Activated naive CD8-positive, alpha-beta T cell treated with anti-CD3 and anti-CD28 coated beads, Interleukin-2, amount 10 ng/mL, durations not matched to agents 7 days and 5 days (primary cell): ENCODE measurements around the gene AGAP2. TPM values are rescaled to one million over a fixed set of nuclear protein-coding genes. Genes with fewer than 3 reads are reported as not detected.
"Not testable (repeated sequence)": the region's sequence is repeated elsewhere in the genome, so short reads cannot be mapped to it uniquely, and the experiment has no call there.

Source experiments
- ATAC-seq: fragments of 150-1000 bp; cut with Tn5 transposase; one replicate; pipeline ENCODE4 v1.10.0; 2021; ENCODE audit warnings: low read depth, moderate library complexity
- POLR2A ChIA-PET: fragments of 350-600 bp; sonication (Branson Sonifier 250); formaldehyde crosslinking; loops from one replicate; lab custom pipeline; 2021; ENCODE audit warnings: antibody characterized with exemption; lab: Charles Lee
- DNase-seq: peaks from one replicate; pipeline ENCODE4 v3.0.0; 2021
- H3K27ac Mint-ChIP-seq: one replicate; pipeline ENCODE4 v1.8.0; 2022; ENCODE audit warnings: mild to moderate bottlenecking, mixed read lengths
- H3K27me3 Mint-ChIP-seq: one replicate; pipeline ENCODE4 v1.8.0; 2022; ENCODE audit warnings: mild to moderate bottlenecking, moderate library complexity, mixed read lengths
- H3K36me3 Mint-ChIP-seq: one replicate; pipeline ENCODE4 v1.8.0; 2021; ENCODE audit warnings: mild to moderate bottlenecking, mixed read lengths
- H3K4me1 Mint-ChIP-seq: one replicate; pipeline ENCODE4 v1.8.0; 2021; ENCODE audit warnings: mixed read lengths
- H3K4me3 Mint-ChIP-seq: one replicate; pipeline ENCODE4 v1.8.0; 2022; ENCODE audit warnings: mild to moderate bottlenecking, moderate library complexity, mixed read lengths
- H3K9me3 Mint-ChIP-seq: one replicate; pipeline ENCODE4 v1.8.0; 2021; ENCODE audit warnings: mixed read lengths
- total RNA-seq, 2 experiments: library from RNA; stranded (reverse); gene quantifications; one replicate each; pipeline ENCODE4 v1.2.3, GENCODE V29; 2021

The AGAP2 gene
- total RNA-seq, 2 experiments from 2014 or later, result 68.3 to 71.6 TPM

GRCh38 chr12:57775563-57776246 lies 37.2 kb upstream of the AGAP2 start:
- no peaks in the 10 kb centered on the region for H3K27me3 Mint-ChIP-seq
- DNase-seq (no peak), ATAC-seq (no peak)
- peaks cover 8% of the 10 kb centered on the region for H3K36me3 Mint-ChIP-seq
- H3K4me3 Mint-ChIP-seq, result no peak overlapping the region
- H3K9me3 Mint-ChIP-seq, result no peaks in the 10 kb centered on the region
- POLR2A ChIA-PET, result interaction anchor here (0.7 to 1.1 kb wide), 2 partner anchors 7 to 26 kb away, joined by 3 read pairs; partner anchors contain the start of gene TSFM
- H3K4me1 Mint-ChIP-seq, result peaks cover 24% of the 10 kb centered on the region
- H3K27ac Mint-ChIP-seq, result no peak overlapping the region

- H3K4me1 Mint-ChIP-seq, result peaks cover 20% of the 10 kb centered on the region
- peaks cover 8% of the 10 kb centered on the region for H3K36me3 Mint-ChIP-seq
- ATAC-seq (no peak), DNase-seq (no peak)
- no peak overlapping the region for H3K4me3 Mint-ChIP-seq
- no peaks in the 10 kb centered on the region for H3K27me3 Mint-ChIP-seq
- POLR2A ChIA-PET, result interaction anchor here (0.7 to 1.1 kb wide), 3 partner anchors 8 to 64 kb away, joined by 3 to 6 read pairs (median 3); partner anchors contain the start of gene TSFM
- H3K27ac Mint-ChIP-seq, result no peak overlapping the region
- H3K9me3 Mint-ChIP-seq, result no peaks in the 10 kb centered on the region
Measured at GRCh38 chr12:57775044-57775443, 36.5 kb upstream of the AGAP2 start.

- POLR2A ChIA-PET, result interaction anchor here (0.7 to 1.1 kb wide), 3 partner anchors 8 to 64 kb away, joined by 3 to 6 read pairs (median 3); partner anchors contain the start of gene TSFM
- H3K27ac Mint-ChIP-seq, result not testable (repeated sequence)
Measured at GRCh38 chr12:57774634-57775033, 36.1 kb upstream of the AGAP2 start.

GRCh38 chr12:57772429-57773322 lies 34.1 kb upstream of the AGAP2 start, which contains the start of gene EEF1AKMT3:
Gene EEF1AKMT3 (plus strand): TSS chr12:57772614. CDS start chr12:57772725, 111 bp downstream.
- peak; percentile 38 for ATAC-seq
- peak within 1 kb of the TSS; percentile 96 for H3K4me3 Mint-ChIP-seq
- peaks cover 14% of the 10 kb centered on the region for H3K4me1 Mint-ChIP-seq
- peak within 1 kb of the TSS; percentile 96 for H3K27ac Mint-ChIP-seq
- H3K9me3 Mint-ChIP-seq, result no peaks in the 10 kb centered on the region
- peaks cover 7% of the 10 kb centered on the region for H3K36me3 Mint-ChIP-seq
- H3K27me3 Mint-ChIP-seq, result no peaks in the 10 kb centered on the region
- POLR2A ChIA-PET, result interaction anchor here (0.9 to 1.9 kb wide), 6 partner anchors 9 to 73 kb away, joined by 3 to 29 read pairs (median 6); partner anchors contain the start of genes CDK4, CTDSP2 and TSFM
- peak; percentile 60 for DNase-seq

More at GRCh38 chr12:57774634-57775033, 36.1 kb upstream of the AGAP2 start:
- not testable (repeated sequence) for H3K4me3 Mint-ChIP-seq, H3K36me3 Mint-ChIP-seq, H3K9me3 Mint-ChIP-seq, DNase-seq, ATAC-seq, H3K27me3 Mint-ChIP-seq
- H3K4me1 Mint-ChIP-seq, result peaks cover 17% of the 10 kb centered on the region

GRCh38 chr12:57771873-57772428 lies 33.4 kb upstream of the AGAP2 start, which contains the start of gene METTL1:
Gene METTL1 (minus strand): TSS chr12:57772105. CDS start chr12:57772083, 22 bp downstream.
- POLR2A ChIA-PET, result interaction anchor here (0.9 to 1.9 kb wide), 6 partner anchors 10 to 74 kb away, joined by 3 to 29 read pairs (median 6); partner anchors contain the start of genes CDK4, CTDSP2 and TSFM
- H3K36me3 Mint-ChIP-seq, result peaks cover 7% of the 10 kb centered on the region
- peaks cover 14% of the 10 kb centered on the region for H3K4me1 Mint-ChIP-seq
- peak within 1 kb of the TSS; percentile 96 for H3K4me3 Mint-ChIP-seq
- DNase-seq, result peak; percentile 87
- H3K9me3 Mint-ChIP-seq, result no peaks in the 10 kb centered on the region
- ATAC-seq, result peak; percentile 90
- H3K27me3 Mint-ChIP-seq, result no peaks in the 10 kb centered on the region
- H3K27ac Mint-ChIP-seq, result peak within 1 kb of the TSS; percentile 96

GRCh38 chr12:57771236-57771872 lies 32.8 kb upstream of the AGAP2 start:
- POLR2A ChIA-PET, result interaction anchor here (0.9 to 1.9 kb wide), 4 partner anchors 11 to 75 kb away, joined by 4 to 29 read pairs (median 6); partner anchors contain the start of genes CTDSP2 and TSFM
- Mint-ChIP-seq H3K4me1 (peaks cover 20% of the 10 kb centered on the region), H3K36me3 (peaks cover 7% of the 10 kb centered on the region), H3K4me3 (peak overlapping the region; percentile 96), H3K9me3 (no peaks in the 10 kb centered on the region), H3K27me3 (peaks cover 4% of the 10 kb centered on the region), H3K27ac (peak overlapping the region; percentile 96)
- ATAC-seq (peak; percentile 63), DNase-seq (no peak)

GRCh38 chr12:57770734-57771133 lies 32.2 kb upstream of the AGAP2 start:
- H3K4me3 Mint-ChIP-seq, result no peak overlapping the region
- no peak overlapping the region for H3K27ac Mint-ChIP-seq
- POLR2A ChIA-PET, result no interaction called here
- peaks cover 6% of the 10 kb centered on the region for H3K27me3 Mint-ChIP-seq
- H3K9me3 Mint-ChIP-seq, result no peaks in the 10 kb centered on the region
- ATAC-seq (no peak), DNase-seq (no peak)
- peaks cover 6% of the 10 kb centered on the region for H3K36me3 Mint-ChIP-seq
- peaks cover 21% of the 10 kb centered on the region for H3K4me1 Mint-ChIP-seq

- POLR2A ChIA-PET, result no interaction called here
- no peak overlapping the region for H3K4me3 Mint-ChIP-seq
- H3K9me3 Mint-ChIP-seq, result no peaks in the 10 kb centered on the region
Measured at GRCh38 chr12:57769594-57769993, 31.1 kb upstream of the AGAP2 start.

GRCh38 chr12:57767876-57768275 lies 29.3 kb upstream of the AGAP2 start:
- H3K36me3 Mint-ChIP-seq, result peaks cover 7% of the 10 kb centered on the region
- ATAC-seq, result no peak
- peaks cover 27% of the 10 kb centered on the region for H3K4me1 Mint-ChIP-seq
- no peaks in the 10 kb centered on the region for H3K9me3 Mint-ChIP-seq
- H3K27ac Mint-ChIP-seq, result no peak overlapping the region
- no peak overlapping the region for H3K4me3 Mint-ChIP-seq
- POLR2A ChIA-PET, result interaction anchor here (1.5 to 4.3 kb wide), 3 partner anchors 11 to 27 kb away, joined by 3 to 20 read pairs (median 5); partner anchors contain the start of gene MARCHF9
- no peak for DNase-seq
- peaks cover 11% of the 10 kb centered on the region for H3K27me3 Mint-ChIP-seq

More at GRCh38 chr12:57769594-57769993, 31.1 kb upstream of the AGAP2 start:
- H3K36me3 Mint-ChIP-seq, result peaks cover 4% of the 10 kb centered on the region
- H3K27me3 Mint-ChIP-seq, result peaks cover 10% of the 10 kb centered on the region
- DNase-seq (no peak), ATAC-seq (no peak)
- H3K27ac Mint-ChIP-seq, result no peak overlapping the region
- H3K4me1 Mint-ChIP-seq, result peaks cover 24% of the 10 kb centered on the region

- Mint-ChIP-seq H3K27me3 (peaks cover 11% of the 10 kb centered on the region), H3K4me3 (no peak overlapping the region), H3K36me3 (peaks cover 7% of the 10 kb centered on the region), H3K4me1 (peaks cover 26% of the 10 kb centered on the region), H3K27ac (no peak overlapping the region), H3K9me3 (no peaks in the 10 kb centered on the region)
- DNase-seq, result no peak
- no peak for ATAC-seq
- POLR2A ChIA-PET, result interaction anchor here (1.5 to 4.3 kb wide), 3 partner anchors 11 to 26 kb away, joined by 3 to 20 read pairs (median 5); partner anchors contain the start of gene MARCHF9
Measured at GRCh38 chr12:57767305-57767698, 28.8 kb upstream of the AGAP2 start.

- POLR2A ChIA-PET, result interaction anchor here (1.5 to 4.3 kb wide), 4 partner anchors 10 to 25 kb away, joined by 3 to 20 read pairs (median 4); partner anchors contain the start of gene MARCHF9
- DNase-seq, result no peak
- H3K36me3 Mint-ChIP-seq, result peaks cover 7% of the 10 kb centered on the region
Measured at GRCh38 chr12:57766464-57767304, 28.1 kb upstream of the AGAP2 start, which contains the start of gene CYP27B1. Gene CYP27B1 (minus strand): TSS chr12:57767078. CDS start chr12:57767041, 37 bp downstream.

More at GRCh38 chr12:57766464-57767304, 28.1 kb upstream of the AGAP2 start, which contains the start of gene CYP27B1:
- H3K9me3 Mint-ChIP-seq, result no peaks in the 10 kb centered on the region
- no peak within 1 kb of the TSS for H3K27ac Mint-ChIP-seq
- H3K27me3 Mint-ChIP-seq, result peaks cover 11% of the 10 kb centered on the region
- H3K4me1 Mint-ChIP-seq, result peaks cover 23% of the 10 kb centered on the region
- peak within 1 kb of the TSS; percentile 89 for H3K4me3 Mint-ChIP-seq
- ATAC-seq, result no peak
